NCI-H2107 (cell line): ENCODE measurements around the gene NGDN.
"Not testable (repeated sequence)": the region's sequence is repeated elsewhere in the genome, so short reads cannot be mapped to it uniquely, and the experiment has no call there.

Experiments
- DNase-seq: peaks from one replicate; lab custom pipeline; 2025; lab: John Stamatoyannopoulos, UW

NGDN gene

DNA sequence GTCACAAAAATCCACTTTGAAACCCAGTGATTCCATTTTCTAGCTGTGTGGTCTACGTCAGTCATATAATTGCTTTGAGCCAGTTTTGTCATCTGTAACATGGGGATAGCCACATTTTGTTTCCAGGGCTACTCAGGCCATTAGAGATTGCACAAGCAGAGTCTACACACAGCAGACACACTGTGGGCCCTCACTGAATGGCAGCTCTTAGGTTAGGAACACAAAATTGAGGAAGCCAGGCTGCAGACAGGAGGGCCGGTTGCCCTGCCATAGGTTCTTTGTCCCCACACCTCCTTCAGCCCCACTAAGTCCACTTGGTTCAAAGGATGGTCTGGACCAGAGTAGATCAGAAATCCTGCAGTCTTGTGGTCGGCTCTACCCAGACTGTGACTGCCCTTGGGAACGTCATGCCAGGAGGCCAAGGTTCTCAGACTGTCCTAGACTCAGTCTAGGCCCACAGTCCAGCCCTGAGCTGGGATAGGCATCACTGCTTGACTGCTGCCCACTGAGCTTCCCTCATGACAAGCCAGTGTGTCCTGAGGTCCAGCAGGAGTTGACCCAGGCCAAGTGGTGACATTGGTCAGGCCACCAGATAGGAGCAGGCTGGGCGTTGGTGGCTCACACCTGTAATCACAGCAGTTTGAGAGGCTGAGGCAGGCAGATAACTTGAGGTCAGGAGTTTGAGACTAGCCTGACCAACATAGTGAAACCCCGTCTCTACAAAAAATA lies 30.2 kb upstream of the NGDN start:
- DNase-seq = no peak

DNA sequence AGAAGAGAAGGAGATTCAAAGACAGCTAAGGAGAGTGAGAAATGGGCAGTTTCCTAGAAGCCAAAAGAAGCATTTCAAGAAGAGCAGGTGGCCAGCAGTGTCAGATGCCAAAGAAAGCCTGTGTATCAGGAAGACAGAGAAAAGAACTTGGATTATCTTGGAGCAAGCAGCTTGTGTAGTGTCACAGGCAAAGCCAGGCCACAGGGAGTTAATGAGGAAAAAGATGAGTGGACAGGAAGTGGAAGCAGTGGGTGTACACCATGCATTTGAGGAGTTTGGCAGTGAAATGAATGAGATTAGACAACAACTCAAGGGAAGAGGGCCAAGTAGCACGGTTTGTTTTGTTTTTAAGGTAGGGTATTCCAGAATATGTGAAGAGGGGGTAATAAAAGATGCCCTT lies 28.4 kb upstream of the NGDN start:
- no peak for DNase-seq

- no peak for DNase-seq
These were observed 26.7 kb upstream of the NGDN start for GRCh38 chr14:23442721-23443356.

GRCh38 chr14:23443411-23443812 lies 26.1 kb upstream of the NGDN start:
- DNase-seq = no peak

DNA sequence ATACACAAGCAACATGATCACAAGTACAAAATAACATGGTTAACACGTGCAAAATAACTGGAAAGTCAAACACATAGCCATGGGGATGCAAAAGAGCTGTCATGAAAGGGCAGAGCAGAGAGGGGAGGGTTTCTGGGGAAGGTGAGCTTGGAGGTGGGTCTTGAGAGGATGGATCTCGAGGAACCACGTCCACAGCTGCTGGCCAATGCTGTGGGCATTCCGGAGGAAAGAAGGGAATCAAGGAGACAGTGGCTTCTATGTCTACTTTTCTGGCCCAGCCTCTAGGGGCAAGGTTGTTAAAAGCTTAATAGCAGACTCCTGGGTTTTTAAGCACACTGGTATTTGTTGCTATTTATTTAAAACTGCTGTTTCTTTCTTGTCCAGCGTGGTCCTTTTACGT lies 25.6 kb upstream of the NGDN start:
- DNase-seq = no peak

DNA sequence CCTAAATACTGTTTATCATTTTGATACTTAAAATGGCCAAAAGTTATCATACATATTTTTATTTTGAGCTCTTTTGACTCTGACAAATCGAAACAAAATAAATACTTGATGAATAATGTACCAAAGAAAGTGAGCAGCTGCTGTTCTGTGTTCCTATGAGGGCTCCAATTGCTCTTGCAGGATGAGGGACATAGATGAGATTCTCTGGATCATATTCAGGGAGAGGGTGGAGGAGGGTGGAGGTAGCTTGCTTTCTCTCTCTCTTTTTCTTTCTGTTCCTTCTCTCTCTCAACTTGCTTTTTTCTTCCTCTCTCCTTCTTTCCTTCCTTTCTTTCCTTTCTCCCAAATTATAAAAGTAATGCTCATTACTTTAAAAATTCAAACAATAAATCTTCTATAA lies 25.2 kb upstream of the NGDN start:
- no peak for DNase-seq

GRCh38 chr14:23445773-23446172 lies 23.7 kb upstream of the NGDN start:
- no peak for DNase-seq

GRCh38 chr14:23446291-23446851 lies 23.1 kb upstream of the NGDN start:
- DNase-seq = no peak

GRCh38 chr14:23447361-23448350 lies 21.8 kb upstream of the NGDN start:
- DNase-seq = no peak

DNA sequence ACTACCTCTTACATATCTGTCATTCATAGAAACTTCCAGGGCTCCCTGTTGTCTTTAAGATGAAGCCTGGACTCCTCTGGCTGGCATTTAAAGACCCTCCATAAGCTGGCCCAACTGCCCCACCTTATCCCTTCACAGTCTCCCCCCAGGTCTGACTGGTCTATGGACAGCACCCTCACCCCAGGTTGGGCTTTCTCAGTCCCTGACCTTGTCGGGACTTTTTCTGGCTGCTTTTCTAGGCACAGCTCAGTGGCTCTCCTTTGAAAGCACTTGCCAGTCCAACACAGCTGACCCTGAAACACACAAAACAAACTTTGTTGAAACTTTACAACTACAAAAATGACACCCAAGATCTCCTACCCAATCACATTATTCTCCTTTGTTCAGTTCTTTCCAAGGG lies 20.2 kb upstream of the NGDN start:
- no peak for DNase-seq

- DNase-seq = no peak
These were observed 19.1 kb upstream of the NGDN start for GRCh38 chr14:23450379-23450778.

- no peak for DNase-seq
These were observed 17.3 kb upstream of the NGDN start for GRCh38 chr14:23452237-23452636.

DNA sequence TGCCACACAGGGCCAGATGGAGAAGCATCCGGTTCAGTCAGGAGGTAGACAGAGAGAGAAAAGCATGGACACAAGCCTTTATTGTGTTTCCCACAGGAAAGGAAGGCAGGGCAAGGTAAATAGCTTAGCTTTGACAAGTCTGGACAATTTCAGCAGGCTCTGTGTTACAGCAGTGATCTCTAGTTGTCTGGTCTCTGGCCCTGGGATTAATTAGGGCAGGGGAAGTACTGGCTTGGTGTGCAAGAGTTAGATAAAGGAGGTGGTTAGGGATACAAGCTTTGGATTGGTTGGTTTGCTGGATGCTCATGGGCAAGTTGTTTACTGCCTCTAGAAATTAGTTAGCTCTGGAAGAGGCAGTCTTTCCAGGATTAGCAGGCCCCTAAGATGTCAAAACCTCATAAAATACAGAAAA lies 15.1 kb upstream of the NGDN start:
- DNase-seq = no peak

DNA sequence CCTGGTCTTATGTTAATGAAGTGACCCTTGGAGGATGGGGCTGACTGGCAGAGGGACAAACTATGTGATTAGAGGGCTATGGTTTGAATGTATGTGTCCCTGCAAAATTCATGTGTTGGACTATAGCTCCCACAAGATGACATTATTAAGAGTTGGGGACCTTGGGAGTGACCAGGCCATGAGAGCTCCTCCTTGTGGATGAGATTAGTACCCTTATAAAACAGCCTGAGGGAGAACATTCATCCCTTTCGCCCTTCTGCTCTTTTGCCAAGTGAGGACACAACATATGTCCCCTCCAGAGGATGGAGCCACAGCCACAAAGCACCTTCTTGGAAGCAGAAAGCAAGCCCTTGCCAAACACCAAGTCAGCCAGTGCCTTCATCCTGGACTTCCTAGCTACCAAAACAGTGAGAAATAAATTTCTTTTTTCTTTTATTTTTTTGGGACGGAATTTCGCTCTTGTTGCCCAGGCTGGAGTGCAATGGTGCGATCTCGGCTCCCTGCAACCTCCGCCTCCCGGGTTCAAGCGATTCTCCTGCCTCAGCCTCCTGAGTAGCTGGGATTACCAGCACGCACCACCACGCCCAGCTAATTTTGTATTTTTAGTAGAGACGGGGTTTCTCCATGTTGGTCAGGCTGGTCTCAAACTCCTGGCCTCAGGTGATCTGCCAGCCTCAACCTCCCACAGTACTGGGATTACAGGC lies 12.5 kb upstream of the NGDN start:
- not testable (repeated sequence) for DNase-seq

DNA sequence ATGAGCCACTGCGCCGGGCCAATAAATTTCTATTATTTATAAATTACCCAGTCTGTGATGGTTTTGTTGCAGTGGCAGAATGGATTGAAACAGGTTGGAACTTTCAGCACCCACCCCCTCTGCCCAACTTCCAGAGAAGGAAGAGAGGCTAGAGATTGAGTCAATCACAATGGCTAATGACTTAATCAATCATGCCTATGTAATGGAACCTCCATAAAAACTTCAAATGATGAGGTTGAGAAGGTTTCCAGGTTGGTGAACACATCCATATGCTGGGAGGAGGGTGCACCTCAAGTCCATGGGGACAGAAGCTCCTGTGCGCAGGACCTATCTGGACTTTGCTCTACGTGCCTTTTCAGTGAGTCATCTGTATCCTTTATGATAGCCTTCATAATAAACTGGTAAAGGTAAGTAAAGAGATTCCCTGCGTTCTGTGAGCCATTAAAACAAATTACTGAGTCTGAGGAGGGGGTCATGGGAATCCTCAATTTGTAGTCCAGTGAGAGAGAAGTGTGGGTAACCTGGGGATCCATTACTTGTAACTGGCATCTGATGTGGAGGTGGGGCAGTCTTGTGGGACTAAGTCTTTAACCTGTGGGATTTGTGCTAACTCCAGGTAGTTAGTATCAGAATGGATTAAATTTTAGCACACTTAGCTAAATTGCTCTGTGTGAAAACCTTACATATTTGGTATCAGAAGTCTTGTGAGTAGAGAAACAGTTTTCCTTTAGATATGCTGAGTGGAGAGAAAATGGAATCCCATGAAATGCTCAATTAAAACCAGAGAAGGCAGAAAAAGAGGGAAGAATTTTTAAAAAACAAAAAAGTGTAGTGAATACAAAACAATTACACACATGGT lies 11.7 kb upstream of the NGDN start:
- no peak for DNase-seq

DNA sequence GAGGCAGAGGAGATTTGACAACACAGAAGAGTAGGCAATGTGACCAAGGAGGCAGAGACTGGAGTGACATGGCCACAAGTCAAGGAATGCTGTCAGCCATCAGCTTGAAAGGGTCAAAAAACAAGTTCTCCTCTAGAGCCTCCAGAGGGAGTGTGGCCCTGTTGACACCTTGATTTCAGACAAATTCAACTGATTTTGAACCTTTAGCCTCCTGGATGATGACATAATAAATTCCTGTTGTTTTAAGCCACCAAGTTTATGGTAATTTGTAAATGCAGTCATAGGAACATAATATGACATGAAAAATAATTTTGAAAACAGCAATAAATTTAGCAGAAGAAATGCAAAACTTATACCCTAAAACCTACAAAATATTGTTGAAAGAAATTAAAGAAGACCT lies 8.5 kb upstream of the NGDN start:
- no peak for DNase-seq

DNA sequence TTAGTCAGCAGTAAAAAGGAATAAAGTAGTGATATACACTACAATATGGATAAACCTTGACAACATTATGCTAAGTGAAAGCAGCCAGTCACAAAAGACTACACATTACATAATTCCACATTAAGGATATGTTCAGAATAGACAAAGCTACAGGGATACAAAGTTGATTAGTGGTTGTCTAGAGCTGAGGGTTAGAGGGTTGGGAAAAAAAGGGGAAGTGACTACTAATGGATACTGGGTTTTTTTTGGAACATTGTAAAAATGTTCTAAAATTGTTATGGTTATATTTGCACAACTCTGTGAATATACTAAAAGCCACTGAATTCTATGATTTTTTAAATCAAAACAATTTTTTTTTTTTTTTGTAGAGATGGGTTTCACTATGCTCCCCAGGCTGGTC lies 4.8 kb upstream of the NGDN start:
- DNase-seq = no peak

- no peak for DNase-seq
These were observed 4.2 kb upstream of the NGDN start for GRCh38 chr14:23465261-23465660.

- DNase-seq = no peak
These were observed 788 bp upstream of the NGDN start for GRCh38 chr14:23468704-23469126.

- no peak for DNase-seq
These were observed 452 bp downstream of the NGDN start for GRCh38 chr14:23469906-23470403.

DNA sequence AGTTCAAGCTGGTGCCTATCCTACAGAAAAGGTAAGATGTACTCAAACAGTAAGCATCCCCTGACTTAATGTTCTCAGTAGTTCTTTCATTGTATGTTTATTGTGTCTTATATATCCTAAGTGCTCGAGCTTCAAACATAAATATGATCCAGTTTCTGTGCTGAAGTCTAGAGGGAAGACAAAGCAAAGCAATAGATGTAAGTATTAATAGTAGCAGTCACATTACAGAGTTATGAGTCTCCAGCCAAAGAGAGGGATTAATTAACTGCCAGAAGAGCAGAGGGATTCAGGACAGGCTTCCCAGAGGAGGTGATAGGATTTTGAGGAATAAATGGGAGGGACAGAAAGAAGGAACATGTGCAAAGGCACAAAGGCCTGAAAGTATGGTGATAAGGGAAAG lies 1.4 kb downstream of the NGDN start:
- DNase-seq = no peak
